Choroid plexus epithelial cell (primary cell): Measurements from ENCODE around the gene SEMA4F.
A peak's percentile ranks its signal among the peaks of the same experiment; 100 is the strongest.
"Not testable (repeated sequence)": the region's sequence is repeated elsewhere in the genome, so short reads cannot be mapped to it uniquely, and the experiment has no call there.

Experiments used
- DNase-seq: peaks from one replicate; pipeline ENCODE4 v3.0.0-alpha.2; 2010; ENCODE audit warnings: low read depth
- H3K4me3 ChIP-seq: 2 replicates; pipeline ENCODE4 v1.5.1; 2011; ENCODE audit warnings: low read depth, mild to moderate bottlenecking, control low read depth, low read length, moderate library complexity
- CTCF ChIP-seq: conservative IDR thresholded peaks from 2 replicates; pipeline ENCODE4 v1.5.1; 2011; ENCODE audit warnings: low read depth, mild to moderate bottlenecking, control low read depth, inconsistent platforms, low read length, moderate library complexity

Gene SEMA4F

GRCh38 chr2:74625658-74626425 lies 28.2 kb upstream of the SEMA4F start:
- no peak overlapping the region for H3K4me3 ChIP-seq
- no peak for DNase-seq
- no peak for TF ChIP-seq CTCF

- TF ChIP-seq CTCF, result no peak
- H3K4me3 ChIP-seq, result no peak overlapping the region
- DNase-seq, result no peak
Measured at GRCh38 chr2:74628538-74629105, 25.4 kb upstream of the SEMA4F start.

- H3K4me3 ChIP-seq, DNase-seq: not testable (repeated sequence)
Measured at GRCh38 chr2:74630454-74630853, 23.6 kb upstream of the SEMA4F start.

GRCh38 chr2:74632209-74632938 lies 21.7 kb upstream of the SEMA4F start:
- no peak overlapping the region for H3K4me3 ChIP-seq
- peak; percentile 42 for DNase-seq
- TF ChIP-seq CTCF, result peak; percentile 31

GRCh38 chr2:74632939-74633312 lies 21.1 kb upstream of the SEMA4F start:
- DNase-seq, result no peak
- no peak overlapping the region for H3K4me3 ChIP-seq
- TF ChIP-seq CTCF, result no peak

- no peak for TF ChIP-seq CTCF
- DNase-seq, result no peak
- no peak overlapping the region for H3K4me3 ChIP-seq
Measured at GRCh38 chr2:74639550-74639949, 14.5 kb upstream of the SEMA4F start.

- H3K4me3 ChIP-seq, result no peak overlapping the region
- DNase-seq, result no peak
- no peak for TF ChIP-seq CTCF
Measured at GRCh38 chr2:74645344-74645743, 8.7 kb upstream of the SEMA4F start.
